ENCODE results near the gene ANKLE2.

ANKLE2 gene

GRCh38 chr12:132747395-132747794, 14.2 kb downstream of the ANKLE2 start:
- no peak for DNase-seq (ENCODE audit: low read depth in 2 of 2, low spot score in 1 of 2)

GRCh38 chr12:132746613-132747012, 15.0 kb downstream of the ANKLE2 start:
- no peak for DNase-seq (ENCODE audit: low read depth in 2 of 2, low spot score in 1 of 2)

- DNase-seq (ENCODE audit: low read depth in 2 of 2, low spot score in 1 of 2), result no peak
These were observed 17.8 kb downstream of the ANKLE2 start for GRCh38 chr12:132743831-132744230.

- no peak for DNase-seq (ENCODE audit: low read depth in 2 of 2, low spot score in 1 of 2)
These were observed 20.0 kb downstream of the ANKLE2 start for GRCh38 chr12:132741620-132742019.

GRCh38 chr12:132740652-132741051, 21.0 kb downstream of the ANKLE2 start:
- DNase-seq (ENCODE audit: low read depth in 2 of 2, low spot score in 1 of 2), result no peak

- no peak for DNase-seq (ENCODE audit: low read depth in 2 of 2, low spot score in 1 of 2)
These were observed 21.4 kb downstream of the ANKLE2 start for GRCh38 chr12:132740313-132740646.

- no peak for DNase-seq (ENCODE audit: low read depth in 2 of 2, low spot score in 1 of 2)
These were observed 21.9 kb downstream of the ANKLE2 start for GRCh38 chr12:132739600-132740312.

- DNase-seq (ENCODE audit: low read depth in 2 of 2, low spot score in 1 of 2), result no peak
These were observed 24.7 kb downstream of the ANKLE2 start for GRCh38 chr12:132736913-132737312.

GRCh38 chr12:132736378-132736777, 25.3 kb downstream of the ANKLE2 start:
- no peak for DNase-seq (ENCODE audit: low read depth in 2 of 2, low spot score in 1 of 2)

GRCh38 chr12:132735496-132735895, 26.1 kb downstream of the ANKLE2 start:
- no peak for DNase-seq (ENCODE audit: low read depth in 2 of 2, low spot score in 1 of 2)

GRCh38 chr12:132734206-132734605, 27.4 kb downstream of the ANKLE2 start:
- no peak for DNase-seq (ENCODE audit: low read depth in 2 of 2, low spot score in 1 of 2)

GRCh38 chr12:132731574-132731973, 30.1 kb downstream of the ANKLE2 start:
- no peak for DNase-seq (ENCODE audit: low read depth in 2 of 2, low spot score in 1 of 2)

GRCh38 chr12:132730353-132730752, 31.3 kb downstream of the ANKLE2 start:
- DNase-seq (ENCODE audit: low read depth in 2 of 2, low spot score in 1 of 2), result no peak

- no peak for DNase-seq (ENCODE audit: low read depth in 2 of 2, low spot score in 1 of 2)
These were observed 31.9 kb downstream of the ANKLE2 start for GRCh38 chr12:132729541-132730320.

- DNase-seq (ENCODE audit: low read depth in 2 of 2, low spot score in 1 of 2), result no peak
These were observed 33.1 kb downstream of the ANKLE2 start for GRCh38 chr12:132728502-132728901.

- no peak for DNase-seq (ENCODE audit: low read depth in 2 of 2, low spot score in 1 of 2)
These were observed 34.4 kb downstream of the ANKLE2 start for GRCh38 chr12:132727091-132727794.

GRCh38 chr12:132726386-132726785, 35.2 kb downstream of the ANKLE2 start:
- DNase-seq (ENCODE audit: low read depth in 2 of 2, low spot score in 1 of 2), result no peak

- no peak for DNase-seq (ENCODE audit: low read depth in 2 of 2, low spot score in 1 of 2)
These were observed 37.0 kb downstream of the ANKLE2 start for GRCh38 chr12:132724506-132725241.

GRCh38 chr12:132723764-132724140, 37.9 kb downstream of the ANKLE2 start:
- DNase-seq (ENCODE audit: low read depth in 2 of 2, low spot score in 1 of 2), result no peak

- DNase-seq (ENCODE audit: low read depth in 2 of 2, low spot score in 1 of 2), result no peak
These were observed 38.4 kb downstream of the ANKLE2 start for GRCh38 chr12:132723015-132723763.
